Lung (tissue), 12 donors: ENCODE results near the gene NET1. TPM values are rescaled to one million over a fixed set of nuclear protein-coding genes. Genes with fewer than 3 reads are reported as not detected.

Source experiments
- ATAC-seq: fragments of 200-7000 bp; cut with Tn5 transposase; one replicate; pipeline ENCODE4 v1.9.1; 2020; ENCODE audit warnings: moderate number of reproducible peaks; ENCODE audit not compliant: insufficient read depth, low FRiP score
- DNase-seq, 3 donors: peaks; one replicate each; pipeline ENCODE4 v3.0.0-alpha.2; 2013 to 2017
- H3K27ac ChIP-seq, 2 donors: one replicate each; pipeline ENCODE4 v1.5.1; 2013; ENCODE audit warnings: mild to moderate bottlenecking in 2 of 2, moderate library complexity in 2 of 2, control low read depth in 1 of 2, inconsistent platforms in 1 of 2, low read depth in 1 of 2, low read length in 1 of 2
- H3K27me3 ChIP-seq, 3 donors: one replicate each; pipeline ENCODE4 v1.5.1; 2013; ENCODE audit warnings: low read length in 2 of 3; ENCODE audit not compliant: control insufficient read depth in 3 of 3, insufficient read depth in 3 of 3
- H3K36me3 ChIP-seq, 4 donors: one replicate each; pipeline ENCODE4 v1.5.1; 2013; ENCODE audit warnings: low read length in 4 of 4, mild to moderate bottlenecking in 1 of 4, moderate library complexity in 1 of 4; ENCODE audit not compliant: control insufficient read depth in 4 of 4, insufficient read depth in 4 of 4
- H3K4me1 ChIP-seq, 5 donors: one replicate each; pipeline ENCODE4 v1.5.1; 2013; ENCODE audit warnings: low read length in 5 of 5, mild to moderate bottlenecking in 2 of 5, moderate library complexity in 1 of 5; ENCODE audit not compliant: control insufficient read depth in 5 of 5, insufficient read depth in 5 of 5
- H3K4me3 ChIP-seq: one replicate; pipeline ENCODE4 v1.5.1; 2013; ENCODE audit warnings: mild to moderate bottlenecking, control low read depth, moderate library complexity
- H3K9ac ChIP-seq, 2 donors: one replicate each; pipeline ENCODE4 v1.5.1; 2013; ENCODE audit warnings: low read length in 2 of 2, control low read depth in 1 of 2; ENCODE audit not compliant: insufficient read depth in 1 of 2
- H3K9me3 ChIP-seq, 4 donors: one replicate each; pipeline ENCODE4 v1.5.1; 2013; ENCODE audit warnings: low read length in 3 of 4, mild to moderate bottlenecking in 1 of 4, moderate library complexity in 1 of 4; ENCODE audit not compliant: control insufficient read depth in 4 of 4, insufficient read depth in 3 of 4
- WGBS, 2 donors: extraction: QIAGEN DNeasy Blood & Tissue Kit; methylation state at CpG; one replicate each; pipeline ENCODE4 v1.1.7; 2013; 5-methylcytosine and 5-hydroxymethylcytosine counted together
- polyA plus RNA-seq, 2 donors: library from polyadenylated mRNA; stranded (reverse); fragments of 200-250 nt; gene quantifications; one replicate each; pipeline ENCODE4 v1.2.1, GENCODE V29; 2013
- total RNA-seq, 2 donors: library from RNA; depleted of rRNA in 1 of 2; stranded (reverse); fragments of >200 nt in 1 of 2; gene quantifications; one replicate each; pipeline ENCODE4 v1.2.1, GENCODE V29; 2014 to 2021
- TF ChIP-seq, protein P1 (sequence below): IDR thresholded peaks from 2 replicates; pipeline ENCODE4 v1.5.1; 2012; ENCODE audit warnings: mild to moderate bottlenecking; ENCODE audit errors: control extremely low read depth, extremely low read depth
- donor health status: control.
- donor health status: control.
- donor health status: Bipolar disorder and iron deficiency.
- donor health status: healthy.
- donor health status: DM: yes; HTN: yes; CAD: no.

NET1 gene
- total and polyA plus RNA-seq, 4 donors, result 17.4 to 98.7 (median 35.9) TPM

DNA sequence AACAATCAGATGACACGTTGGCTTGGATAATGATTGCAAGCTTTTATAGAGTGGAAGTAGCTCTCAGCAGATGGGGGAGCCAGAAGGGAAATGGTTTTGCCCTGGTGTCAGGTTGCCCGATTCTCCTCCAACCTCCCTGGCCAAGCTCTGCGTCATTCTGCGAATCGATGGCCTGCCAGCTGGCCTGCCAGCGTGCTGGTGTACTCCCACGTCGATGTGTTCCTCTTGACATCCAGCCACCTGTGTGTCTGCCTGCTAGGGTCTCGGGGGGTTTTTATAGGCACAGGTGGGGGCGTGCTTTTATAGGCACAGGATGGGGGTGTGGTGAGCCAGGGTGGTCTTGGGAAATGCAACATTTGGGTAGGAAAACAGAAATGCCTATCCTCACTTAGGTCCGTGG lies 4.6 kb downstream of the NET1 start:
- 93 to 94% methylated on average over 11 of the region's 11 CpGs for WGBS, 2 donors
- Histone ChIP-seq H3K4me1 (peaks cover 0 to 12% (median 0%) of the 10 kb centered on the region in 5 donors), H3K4me3 (no peak overlapping the region), H3K27me3 (no peaks in the 10 kb centered on the region), H3K27ac (no peak overlapping the region), H3K36me3 (no peaks in the 10 kb centered on the region), H3K9me3 (peaks cover 0 to 7% (median 0%) of the 10 kb centered on the region in 4 donors), H3K9ac (no peak overlapping the region)
- TF ChIP-seq, protein P1, sequence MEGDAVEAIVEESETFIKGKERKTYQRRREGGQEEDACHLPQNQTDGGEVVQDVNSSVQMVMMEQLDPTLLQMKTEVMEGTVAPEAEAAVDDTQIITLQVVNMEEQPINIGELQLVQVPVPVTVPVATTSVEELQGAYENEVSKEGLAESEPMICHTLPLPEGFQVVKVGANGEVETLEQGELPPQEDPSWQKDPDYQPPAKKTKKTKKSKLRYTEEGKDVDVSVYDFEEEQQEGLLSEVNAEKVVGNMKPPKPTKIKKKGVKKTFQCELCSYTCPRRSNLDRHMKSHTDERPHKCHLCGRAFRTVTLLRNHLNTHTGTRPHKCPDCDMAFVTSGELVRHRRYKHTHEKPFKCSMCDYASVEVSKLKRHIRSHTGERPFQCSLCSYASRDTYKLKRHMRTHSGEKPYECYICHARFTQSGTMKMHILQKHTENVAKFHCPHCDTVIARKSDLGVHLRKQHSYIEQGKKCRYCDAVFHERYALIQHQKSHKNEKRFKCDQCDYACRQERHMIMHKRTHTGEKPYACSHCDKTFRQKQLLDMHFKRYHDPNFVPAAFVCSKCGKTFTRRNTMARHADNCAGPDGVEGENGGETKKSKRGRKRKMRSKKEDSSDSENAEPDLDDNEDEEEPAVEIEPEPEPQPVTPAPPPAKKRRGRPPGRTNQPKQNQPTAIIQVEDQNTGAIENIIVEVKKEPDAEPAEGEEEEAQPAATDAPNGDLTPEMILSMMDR, result no peak
- DNase-seq (no peak), ATAC-seq (no peak)

DNA sequence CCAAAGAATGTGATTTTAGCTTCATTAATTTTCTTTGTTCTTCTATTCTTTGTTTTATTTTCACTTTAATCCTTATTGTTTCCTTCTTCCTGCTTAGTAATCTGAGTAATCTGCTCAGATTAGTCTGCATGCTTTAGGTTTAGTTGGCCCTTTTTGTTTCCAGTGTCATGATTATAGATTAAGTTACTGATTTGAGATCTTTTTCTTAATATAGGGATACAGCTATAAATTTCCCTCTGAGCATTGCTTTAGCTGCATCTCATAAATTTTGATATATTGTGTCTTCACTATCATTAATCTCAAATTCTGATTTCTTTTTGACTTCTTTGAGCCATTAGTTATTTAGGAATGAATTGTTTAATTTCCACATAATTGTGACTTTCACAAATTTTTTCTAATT lies 6.2 kb downstream of the NET1 start:
- Histone ChIP-seq H3K36me3 (no peaks in the 10 kb centered on the region), H3K9me3 (peaks cover 0 to 7% (median 0%) of the 10 kb centered on the region in 4 donors), H3K27me3 (no peaks in the 10 kb centered on the region), H3K4me1 (peaks cover 0 to 4% (median 0%) of the 10 kb centered on the region in 5 donors), H3K4me3 (no peak overlapping the region), H3K27ac (no peak overlapping the region), H3K9ac (no peak overlapping the region)
- TF ChIP-seq, protein P1, result no peak
- no peak for ATAC-seq
- no peak for DNase-seq

DNA sequence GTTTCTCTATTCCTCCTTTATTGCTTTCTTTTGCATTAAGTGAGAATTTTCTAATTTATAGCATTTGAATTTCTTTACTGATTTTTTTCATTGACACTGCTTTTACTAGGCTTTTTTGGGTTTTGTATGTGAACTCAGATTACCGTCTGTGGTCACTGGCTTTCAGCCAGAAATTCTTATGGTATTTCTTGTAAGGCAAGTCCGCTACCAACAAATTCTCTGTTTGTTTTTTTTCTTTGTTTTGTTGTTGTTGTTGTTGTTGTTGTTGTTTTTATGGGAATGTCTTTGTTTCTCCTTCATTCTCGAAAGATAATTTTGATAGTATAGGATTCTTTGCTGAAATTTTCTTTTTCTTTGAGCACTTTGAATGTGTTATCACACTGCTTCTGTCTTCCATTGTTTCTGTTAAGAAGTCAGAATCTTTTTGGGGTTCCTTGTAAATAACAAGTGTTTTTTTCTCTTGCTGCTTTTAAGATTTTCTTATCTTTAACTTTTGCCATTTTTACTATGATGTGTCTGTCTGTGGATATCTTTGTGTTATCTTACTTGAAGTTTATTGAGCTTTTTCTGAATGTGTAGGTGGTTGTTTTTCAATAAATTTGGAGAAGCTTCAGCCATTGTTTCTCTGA lies 7.2 kb downstream of the NET1 start:
- DNase-seq (no peak), ATAC-seq (no peak)
- Histone ChIP-seq H3K4me1 (no peaks in the 10 kb centered on the region), H3K9me3 (peaks cover 0 to 7% (median 0%) of the 10 kb centered on the region in 4 donors), H3K9ac (no peak overlapping the region), H3K36me3 (no peaks in the 10 kb centered on the region), H3K27ac (no peak overlapping the region), H3K27me3 (no peaks in the 10 kb centered on the region), H3K4me3 (no peak overlapping the region)
- 86 to 90% methylated on average over 3 of the region's 3 CpGs for WGBS, 2 donors
- TF ChIP-seq, protein P1, result no peak

DNA sequence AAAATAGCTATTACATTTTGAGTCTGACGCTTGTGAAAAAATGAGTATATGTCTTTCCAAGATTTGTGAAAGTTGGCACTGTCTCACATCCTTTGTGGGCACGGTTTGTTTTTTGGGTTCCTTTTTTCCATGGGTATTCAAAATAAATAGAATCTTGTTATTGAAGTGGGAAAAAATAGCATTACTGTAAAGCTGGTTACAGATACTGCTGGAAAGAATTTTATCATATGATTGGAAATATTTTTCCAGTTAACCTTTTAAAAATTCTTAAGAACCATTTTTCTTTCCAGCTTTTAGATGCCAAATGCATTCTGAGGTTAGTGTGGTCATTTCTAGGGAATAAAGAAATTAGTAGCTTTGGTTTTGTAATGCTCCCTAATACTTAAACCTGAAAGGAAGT lies 11.4 kb downstream of the NET1 start:
- H3K4me1 ChIP-seq, result no peaks in the 10 kb centered on the region
- no peak for DNase-seq
- no peaks in the 10 kb centered on the region for H3K36me3 ChIP-seq
- peaks cover 0 to 7% (median 0%) of the 10 kb centered on the region in 4 donors for H3K9me3 ChIP-seq
- no peaks in the 10 kb centered on the region for H3K27me3 ChIP-seq
- H3K9ac ChIP-seq, result no peak overlapping the region
- no peak overlapping the region for H3K27ac ChIP-seq
- TF ChIP-seq, protein P1, result no peak
- no peak overlapping the region for H3K4me3 ChIP-seq
- 24 to 29% methylated on average over 2 of the region's 2 CpGs for WGBS, 2 donors
- ATAC-seq, result no peak
